K562 (cell line): ENCODE measurements around the gene LYSMD1. TPM values are rescaled to one million over a fixed set of nuclear protein-coding genes. Genes with fewer than 3 reads are reported as not detected.
A peak's percentile ranks its signal among the peaks of the same experiment; 100 is the strongest.

Experiments
- ARID1B ChIP-seq: fragments of 450-650 bp; IDR thresholded peaks from 2 replicates; pipeline ENCODE4 v1.6.1; 2016; ENCODE audit warnings: antibody characterized with exemption, mild to moderate bottlenecking, inconsistent platforms
- BACH1 ChIP-seq: fragments of 200-800 bp; sonication (Bioruptor generic); IDR thresholded peaks from 2 replicates; pipeline ENCODE4 v1.6.1; 2016; ENCODE audit warnings: missing genetic modification characterization, missing compliant biosample characterization
- BCOR ChIP-seq: fragments of 450-650 bp; IDR thresholded peaks from 2 replicates; pipeline ENCODE4 v1.6.1; 2016
- BRF1 ChIP-seq: IDR thresholded peaks from 3 replicates; pipeline ENCODE4 v1.6.1; 2011; ENCODE audit warnings: borderline replicate concordance, mild to moderate bottlenecking; ENCODE audit not compliant: insufficient read length; ENCODE audit errors: extremely low read depth
- CC2D1A ChIP-seq: fragments of 450-650 bp; IDR thresholded peaks from 2 replicates; pipeline ENCODE4 v1.6.1; 2017; ENCODE audit warnings: mild to moderate bottlenecking
- GABPB1 ChIP-seq: sonication (generic); formaldehyde crosslinking; IDR thresholded peaks from 2 replicates; pipeline ENCODE4 v1.8.0; 2022; ENCODE audit warnings: mild to moderate bottlenecking, missing genetic modification reagents
- HDGF ChIP-seq: fragments of 450-650 bp; IDR thresholded peaks from 2 replicates; pipeline ENCODE4 v1.6.1; 2016
- KAT7 ChIP-seq: sonication (generic); formaldehyde crosslinking; IDR thresholded peaks from 2 replicates; pipeline ENCODE4 v1.8.0; 2022; ENCODE audit warnings: missing genetic modification reagents, mild to moderate bottlenecking, borderline replicate concordance
- KLF1 ChIP-seq: fragments of 450-650 bp; IDR thresholded peaks from 2 replicates; pipeline ENCODE4 v1.6.1; 2016; ENCODE audit warnings: missing genetic modification characterization, missing compliant biosample characterization
- MECOM ChIP-seq: fragments of 250-450 bp; sonication (Bioruptor Pico); IDR thresholded peaks from 2 replicates; pipeline ENCODE4 v1.8.0; 2022; ENCODE audit warnings: inconsistent platforms
- MTA3 ChIP-seq: fragments of 450-650 bp; formaldehyde crosslinking; IDR thresholded peaks from 2 replicates; pipeline ENCODE4 v1.6.1; 2017; ENCODE audit warnings: mild to moderate bottlenecking, borderline replicate concordance
- POLR2AphosphoS5 ChIP-seq: IDR thresholded peaks from 2 replicates; pipeline ENCODE4 v1.6.1; 2011; ENCODE audit warnings: mild to moderate bottlenecking, low read depth, low read length, moderate library complexity; ENCODE audit not compliant: control insufficient read depth, insufficient read depth
- SMAD1 ChIP-seq: fragments of 150-350 bp; IDR thresholded peaks from 2 replicates; pipeline ENCODE4 v1.6.1; 2014; ENCODE audit warnings: low read length, low read depth; ENCODE audit not compliant: partially characterized antibody
- TAF1 ChIP-seq: IDR thresholded peaks from 2 replicates; pipeline ENCODE4 v1.6.1; 2011; ENCODE audit warnings: mild to moderate bottlenecking, low read length, moderate library complexity; ENCODE audit not compliant: insufficient read depth, control insufficient read depth, severe bottlenecking; ENCODE audit errors: extremely low read depth
- TAF15 ChIP-seq: fragments of 200-400 bp; formaldehyde crosslinking; IDR thresholded peaks from 2 replicates; pipeline ENCODE4 v1.6.1; 2017; ENCODE audit warnings: mild to moderate bottlenecking, low read depth, low read length, moderate library complexity
- WHSC1 ChIP-seq: IDR thresholded peaks from one replicate; pipeline ENCODE4 v1.6.1; 2012; ENCODE audit warnings: low read length, control low read depth, inconsistent platforms
- ZNF212 ChIP-seq: fragments of 450-650 bp; formaldehyde crosslinking; IDR thresholded peaks from 2 replicates; pipeline ENCODE4 v1.4.0; 2020; ENCODE audit warnings: mild to moderate bottlenecking
- ZNF583 ChIP-seq: fragments of 250-450 bp; sonication (Bioruptor Pico); IDR thresholded peaks from 2 replicates; pipeline ENCODE4 v1.4.0; 2020
- polyA plus RNA-seq, 8 experiments: library from polyadenylated mRNA; depleted of rRNA in 4 of 8; stranded (reverse) in 5 of 8; unstranded in 3 of 8; fragments of >200 nt; fragmentation: Nextera tagmentation in 2 of 8; fragmentation: Illumina TruSeq in 1 of 8; extraction: Ambion mirVana in 2 of 8; extraction: Trizol in 1 of 8; gene quantifications; 2 replicates each; pipeline versions ENCODE4 v1.2.1 to v1.2.3, GENCODE V29; 2011 to 2014; ENCODE audit warnings: inconsistent platforms in 1 of 8, missing spikeins in 1 of 8
- total RNA-seq, 7 experiments: library from RNA; depleted of rRNA in 6 of 7; stranded (reverse); fragments of >200 nt in 6 of 7; fragmentation: Illumina TruSeq in 2 of 7; extraction: Trizol in 2 of 7; gene quantifications; 2 replicates each; pipeline versions ENCODE4 v1.2.1 to v1.2.3, GENCODE V29; 2011 to 2021; ENCODE audit warnings: low replicate concordance in 1 of 7
- TF ChIP-seq, protein P1 (sequence below): sonication (generic); formaldehyde crosslinking; IDR thresholded peaks from 2 replicates; pipeline ENCODE4 v1.8.0; 2022; ENCODE audit warnings: mild to moderate bottlenecking, missing genetic modification reagents
- TF ChIP-seq, protein P2 (sequence below): fragments of 450-650 bp; IDR thresholded peaks from 2 replicates; pipeline ENCODE4 v1.6.1; 2014; ENCODE audit warnings: low read depth, mild to moderate bottlenecking, moderate library complexity, borderline replicate concordance
- TF ChIP-seq, protein P3 (sequence below): sonication (generic); formaldehyde crosslinking; IDR thresholded peaks from 2 replicates; pipeline ENCODE4 v1.8.0; 2023; ENCODE audit warnings: mild to moderate bottlenecking, missing genetic modification reagents
- TF ChIP-seq, protein P4 (sequence below): sonication (generic); formaldehyde crosslinking; IDR thresholded peaks from 2 replicates; pipeline ENCODE4 v1.8.1; 2022; ENCODE audit warnings: missing genetic modification reagents
- TF ChIP-seq, protein P5 (sequence below): fragments of 450-650 bp; formaldehyde crosslinking; IDR thresholded peaks from 2 replicates; pipeline ENCODE4 v1.4.0; 2022; ENCODE audit warnings: missing genetic modification characterization

The LYSMD1 gene
- total and polyA plus RNA-seq, 9 of the 15 experiments (the other 6 are each of a cell fraction or from before 2014, with no cell fraction given), result 2.2 to 9.4 (median 6.0) TPM

DNA sequence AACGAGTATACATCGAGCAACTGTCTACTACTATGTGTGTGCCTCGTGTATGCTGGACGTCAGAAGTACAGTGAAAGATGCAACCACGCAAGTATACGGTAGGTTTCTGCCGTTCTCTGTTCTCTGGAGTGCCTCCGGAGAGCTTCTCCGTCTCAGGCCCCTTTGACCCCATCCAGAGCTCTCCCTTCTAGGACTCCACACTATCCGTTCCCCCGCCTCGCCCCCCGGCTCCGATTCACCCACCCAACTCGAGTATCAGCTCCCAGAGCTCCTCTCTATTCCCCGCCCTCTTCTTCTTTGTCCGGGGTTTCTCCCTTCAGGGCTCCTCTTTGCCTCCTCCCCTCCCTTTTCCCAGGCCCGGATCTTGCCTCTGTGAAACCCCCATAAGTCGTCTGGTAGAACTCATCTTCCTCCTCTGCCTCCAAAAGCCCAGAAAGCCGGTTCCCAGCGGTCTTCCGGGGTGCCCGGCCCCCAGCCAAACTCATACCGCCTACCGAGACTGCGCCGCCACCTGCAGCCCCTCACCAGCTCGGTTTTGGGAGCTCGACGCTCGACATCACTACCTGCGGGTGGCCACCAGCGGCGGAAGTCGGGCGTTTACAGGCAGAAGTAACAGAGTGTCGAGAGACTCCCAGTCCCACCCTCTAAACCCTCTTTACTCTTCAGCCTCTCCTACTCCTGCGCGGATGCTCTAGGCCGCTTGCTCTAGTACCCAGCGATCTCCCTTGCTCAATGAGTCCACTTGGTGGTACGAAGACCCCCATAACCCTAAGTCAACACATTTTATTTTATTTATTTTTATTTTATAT, 24.1 kb upstream of the LYSMD1 start, which contains the start of gene VPS72 (continued):
- no peak; the same call in 1 of the 2 replicates for TF ChIP-seq ARID1B
- peak; percentile 37; the same call in 1 of the 2 replicates for TF ChIP-seq CC2D1A
- no peak for TF ChIP-seq BCOR
- TF ChIP-seq, protein P1, sequence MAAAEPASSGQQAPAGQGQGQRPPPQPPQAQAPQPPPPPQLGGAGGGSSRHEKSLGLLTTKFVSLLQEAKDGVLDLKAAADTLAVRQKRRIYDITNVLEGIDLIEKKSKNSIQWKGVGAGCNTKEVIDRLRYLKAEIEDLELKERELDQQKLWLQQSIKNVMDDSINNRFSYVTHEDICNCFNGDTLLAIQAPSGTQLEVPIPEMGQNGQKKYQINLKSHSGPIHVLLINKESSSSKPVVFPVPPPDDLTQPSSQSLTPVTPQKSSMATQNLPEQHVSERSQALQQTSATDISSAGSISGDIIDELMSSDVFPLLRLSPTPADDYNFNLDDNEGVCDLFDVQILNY (CRISPR knock-in tag), result no peak
- TF ChIP-seq POLR2AphosphoS5, result peak; percentile 95
- no peak for TF ChIP-seq BRF1
- TF ChIP-seq, protein P2, sequence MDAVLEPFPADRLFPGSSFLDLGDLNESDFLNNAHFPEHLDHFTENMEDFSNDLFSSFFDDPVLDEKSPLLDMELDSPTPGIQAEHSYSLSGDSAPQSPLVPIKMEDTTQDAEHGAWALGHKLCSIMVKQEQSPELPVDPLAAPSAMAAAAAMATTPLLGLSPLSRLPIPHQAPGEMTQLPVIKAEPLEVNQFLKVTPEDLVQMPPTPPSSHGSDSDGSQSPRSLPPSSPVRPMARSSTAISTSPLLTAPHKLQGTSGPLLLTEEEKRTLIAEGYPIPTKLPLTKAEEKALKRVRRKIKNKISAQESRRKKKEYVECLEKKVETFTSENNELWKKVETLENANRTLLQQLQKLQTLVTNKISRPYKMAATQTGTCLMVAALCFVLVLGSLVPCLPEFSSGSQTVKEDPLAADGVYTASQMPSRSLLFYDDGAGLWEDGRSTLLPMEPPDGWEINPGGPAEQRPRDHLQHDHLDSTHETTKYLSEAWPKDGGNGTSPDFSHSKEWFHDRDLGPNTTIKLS, result peak; percentile 57; the same call in 1 of the 2 replicates
- TF ChIP-seq HDGF, result no peak
- peak; percentile 88 for TF ChIP-seq KAT7 (CRISPR knock-in tag)
- no peak for TF ChIP-seq WHSC1
- no peak for TF ChIP-seq MECOM
- TF ChIP-seq BACH1 (tag), result no peak
- TF ChIP-seq TAF1, result peak; percentile 94
- no peak for TF ChIP-seq ZNF212 (CRISPR knock-in tag)
- peak; percentile 91 for TF ChIP-seq GABPB1 (CRISPR knock-in tag)
- TF ChIP-seq, protein P3, sequence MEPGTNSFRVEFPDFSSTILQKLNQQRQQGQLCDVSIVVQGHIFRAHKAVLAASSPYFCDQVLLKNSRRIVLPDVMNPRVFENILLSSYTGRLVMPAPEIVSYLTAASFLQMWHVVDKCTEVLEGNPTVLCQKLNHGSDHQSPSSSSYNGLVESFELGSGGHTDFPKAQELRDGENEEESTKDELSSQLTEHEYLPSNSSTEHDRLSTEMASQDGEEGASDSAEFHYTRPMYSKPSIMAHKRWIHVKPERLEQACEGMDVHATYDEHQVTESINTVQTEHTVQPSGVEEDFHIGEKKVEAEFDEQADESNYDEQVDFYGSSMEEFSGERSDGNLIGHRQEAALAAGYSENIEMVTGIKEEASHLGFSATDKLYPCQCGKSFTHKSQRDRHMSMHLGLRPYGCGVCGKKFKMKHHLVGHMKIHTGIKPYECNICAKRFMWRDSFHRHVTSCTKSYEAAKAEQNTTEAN, result no peak
- no peak for TF ChIP-seq TAF15
- TF ChIP-seq, protein P4, sequence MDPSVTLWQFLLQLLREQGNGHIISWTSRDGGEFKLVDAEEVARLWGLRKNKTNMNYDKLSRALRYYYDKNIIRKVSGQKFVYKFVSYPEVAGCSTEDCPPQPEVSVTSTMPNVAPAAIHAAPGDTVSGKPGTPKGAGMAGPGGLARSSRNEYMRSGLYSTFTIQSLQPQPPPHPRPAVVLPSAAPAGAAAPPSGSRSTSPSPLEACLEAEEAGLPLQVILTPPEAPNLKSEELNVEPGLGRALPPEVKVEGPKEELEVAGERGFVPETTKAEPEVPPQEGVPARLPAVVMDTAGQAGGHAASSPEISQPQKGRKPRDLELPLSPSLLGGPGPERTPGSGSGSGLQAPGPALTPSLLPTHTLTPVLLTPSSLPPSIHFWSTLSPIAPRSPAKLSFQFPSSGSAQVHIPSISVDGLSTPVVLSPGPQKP (CRISPR knock-in tag), result no peak
- peak; percentile 69 for TF ChIP-seq KLF1
- TF ChIP-seq ZNF583 (CRISPR knock-in tag), result no peak
- TF ChIP-seq, protein P5, sequence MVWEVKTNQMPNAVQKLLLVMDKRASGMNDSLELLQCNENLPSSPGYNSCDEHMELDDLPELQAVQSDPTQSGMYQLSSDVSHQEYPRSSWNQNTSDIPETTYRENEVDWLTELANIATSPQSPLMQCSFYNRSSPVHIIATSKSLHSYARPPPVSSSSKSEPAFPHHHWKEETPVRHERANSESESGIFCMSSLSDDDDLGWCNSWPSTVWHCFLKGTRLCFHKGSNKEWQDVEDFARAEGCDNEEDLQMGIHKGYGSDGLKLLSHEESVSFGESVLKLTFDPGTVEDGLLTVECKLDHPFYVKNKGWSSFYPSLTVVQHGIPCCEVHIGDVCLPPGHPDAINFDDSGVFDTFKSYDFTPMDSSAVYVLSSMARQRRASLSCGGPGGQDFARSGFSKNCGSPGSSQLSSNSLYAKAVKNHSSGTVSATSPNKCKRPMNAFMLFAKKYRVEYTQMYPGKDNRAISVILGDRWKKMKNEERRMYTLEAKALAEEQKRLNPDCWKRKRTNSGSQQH, result no peak
- TF ChIP-seq SMAD1, result peak; percentile 88
- TF ChIP-seq MTA3, result peak; percentile 73; the same call in 1 of the 2 replicates
